HG02678 (cell line): ENCODE data around the gene C10orf105.
A peak's percentile ranks its signal among the peaks of the same experiment; 100 is the strongest.

Experiments used
- ATAC-seq: cut with Tn5 transposase; IDR thresholded peaks from one replicate; pipeline ENCODE4 v1.9.1; 2021; ENCODE audit warnings: mild to moderate bottlenecking, moderate library complexity; ENCODE audit not compliant: unreplicated experiment

C10orf105 gene

GRCh38 chr10:71737834-71738197 is 18.2 kb upstream of the C10orf105 start:
- ATAC-seq, result no peak

- ATAC-seq, result no peak
These were observed 17.6 kb upstream of the C10orf105 start for GRCh38 chr10:71737001-71737833.

GRCh38 chr10:71736570-71736952 is 17.0 kb upstream of the C10orf105 start:
- ATAC-seq, result no peak

GRCh38 chr10:71735709-71736569 is 16.4 kb upstream of the C10orf105 start:
- ATAC-seq, result no peak

- no peak for ATAC-seq
These were observed 15.2 kb upstream of the C10orf105 start for GRCh38 chr10:71734797-71735196.

- ATAC-seq, result no peak
These were observed 12.2 kb upstream of the C10orf105 start for GRCh38 chr10:71731791-71732190.

- no peak for ATAC-seq
These were observed 9.6 kb upstream of the C10orf105 start for GRCh38 chr10:71729161-71729636.

- peak; percentile 61 for ATAC-seq
These were observed 8.5 kb upstream of the C10orf105 start for GRCh38 chr10:71727738-71728737.

GRCh38 chr10:71727105-71727737 is 7.6 kb upstream of the C10orf105 start:
- ATAC-seq, result peak; percentile 36

- ATAC-seq, result no peak
These were observed 7.1 kb upstream of the C10orf105 start for GRCh38 chr10:71726580-71727104.

GRCh38 chr10:71725998-71726579 is 6.5 kb upstream of the C10orf105 start:
- no peak for ATAC-seq

GRCh38 chr10:71725249-71725648 is 5.7 kb upstream of the C10orf105 start:
- no peak for ATAC-seq

- no peak for ATAC-seq
These were observed 5.0 kb upstream of the C10orf105 start for GRCh38 chr10:71724539-71724938.

- no peak for ATAC-seq
These were observed 3.7 kb upstream of the C10orf105 start for GRCh38 chr10:71723311-71723710.

- ATAC-seq, result no peak
These were observed 3.3 kb upstream of the C10orf105 start for GRCh38 chr10:71722849-71723248.

- ATAC-seq, result no peak
These were observed 1.7 kb upstream of the C10orf105 start for GRCh38 chr10:71721313-71721712.

- ATAC-seq, result no peak
These were observed 710 bp upstream of the C10orf105 start for GRCh38 chr10:71720288-71720687.

- no peak for ATAC-seq
These were observed 536 bp downstream of the C10orf105 start for GRCh38 chr10:71719042-71719441.

- ATAC-seq, result no peak
These were observed 1.3 kb downstream of the C10orf105 start for GRCh38 chr10:71718165-71718698.
